ENCODE measurements around the gene RAB11FIP3.

Gene RAB11FIP3

GRCh38 chr16:424033-424622 lies 1.3 kb upstream of the RAB11FIP3 start:
- DNase-seq (ENCODE audit: low read depth) = peak; percentile 67

GRCh38 chr16:424623-425081 lies 797 bp upstream of the RAB11FIP3 start:
- DNase-seq (ENCODE audit: low read depth) = no peak

- no peak for DNase-seq (ENCODE audit: low read depth)
Observed at GRCh38 chr16:425740-426114, 278 bp downstream of the RAB11FIP3 start.

GRCh38 chr16:426115-426905 lies 861 bp downstream of the RAB11FIP3 start:
- no peak for DNase-seq (ENCODE audit: low read depth)

- DNase-seq (ENCODE audit: low read depth) = no peak
Observed at GRCh38 chr16:426906-427249, 1.4 kb downstream of the RAB11FIP3 start.

- no peak for DNase-seq (ENCODE audit: low read depth)
Observed at GRCh38 chr16:427250-427649, 1.8 kb downstream of the RAB11FIP3 start.

- DNase-seq (ENCODE audit: low read depth) = no peak
Observed at GRCh38 chr16:430904-431303, 5.5 kb downstream of the RAB11FIP3 start.

- DNase-seq (ENCODE audit: low read depth) = no peak
Observed at GRCh38 chr16:440627-441026, 15.2 kb downstream of the RAB11FIP3 start.

GRCh38 chr16:441447-441846 lies 16.0 kb downstream of the RAB11FIP3 start:
- no peak for DNase-seq (ENCODE audit: low read depth)

GRCh38 chr16:442976-443375 lies 17.5 kb downstream of the RAB11FIP3 start:
- DNase-seq (ENCODE audit: low read depth) = no peak

GRCh38 chr16:444027-444426 lies 18.6 kb downstream of the RAB11FIP3 start:
- DNase-seq (ENCODE audit: low read depth) = no peak

GRCh38 chr16:445566-445965 lies 20.1 kb downstream of the RAB11FIP3 start:
- DNase-seq (ENCODE audit: low read depth) = no peak

- DNase-seq (ENCODE audit: low read depth) = no peak
Observed at GRCh38 chr16:450385-450784, 24.9 kb downstream of the RAB11FIP3 start.

GRCh38 chr16:450785-451512 lies 25.5 kb downstream of the RAB11FIP3 start:
- no peak for DNase-seq (ENCODE audit: low read depth)

- DNase-seq (ENCODE audit: low read depth) = no peak
Observed at GRCh38 chr16:454397-454940, 29.0 kb downstream of the RAB11FIP3 start.

GRCh38 chr16:455453-455852 lies 30.0 kb downstream of the RAB11FIP3 start:
- DNase-seq (ENCODE audit: low read depth) = no peak

GRCh38 chr16:456891-457483 lies 31.5 kb downstream of the RAB11FIP3 start:
- no peak for DNase-seq (ENCODE audit: low read depth)

- DNase-seq (ENCODE audit: low read depth) = no peak
Observed at GRCh38 chr16:457732-458400, 32.4 kb downstream of the RAB11FIP3 start.

- no peak for DNase-seq (ENCODE audit: low read depth)
Observed at GRCh38 chr16:459761-460160, 34.3 kb downstream of the RAB11FIP3 start.

GRCh38 chr16:460787-461186 lies 35.3 kb downstream of the RAB11FIP3 start:
- DNase-seq (ENCODE audit: low read depth) = no peak

GRCh38 chr16:463071-463470 lies 37.6 kb downstream of the RAB11FIP3 start:
- DNase-seq (ENCODE audit: low read depth) = no peak

GRCh38 chr16:466651-467050 lies 41.2 kb downstream of the RAB11FIP3 start:
- no peak for DNase-seq (ENCODE audit: low read depth)
